NCI-H1417 treated with DMSO at 0.1 percent for 48 hours (cell line): ENCODE measurements around the gene LRRC26.
A peak's percentile ranks its signal among the peaks of the same experiment; 100 is the strongest.
"Not testable (repeated sequence)": the region's sequence is repeated elsewhere in the genome, so short reads cannot be mapped to it uniquely, and the experiment has no call there.

ENCODE experiments used
- DNase-seq: peaks from one replicate; lab custom pipeline; 2025; lab: John Stamatoyannopoulos, UW

Gene LRRC26

GRCh38 chr9:137136261-137136880 lies 33.5 kb downstream of the LRRC26 start:
- no peak for DNase-seq

- not testable (repeated sequence) for DNase-seq
These were observed 34.7 kb downstream of the LRRC26 start for GRCh38 chr9:137135154-137135553.

GRCh38 chr9:137134191-137134590 lies 35.7 kb downstream of the LRRC26 start:
- no peak for DNase-seq

- DNase-seq, result no peak
These were observed 39.6 kb downstream of the LRRC26 start for GRCh38 chr9:137130176-137130755.

GRCh38 chr9:137129456-137130175 lies 40.2 kb downstream of the LRRC26 start:
- DNase-seq, result peak; percentile 83

- no peak for DNase-seq
These were observed 40.9 kb downstream of the LRRC26 start for GRCh38 chr9:137128862-137129455.

- no peak for DNase-seq
These were observed 41.5 kb downstream of the LRRC26 start for GRCh38 chr9:137128158-137128861.

GRCh38 chr9:137127301-137128157 lies 42.3 kb downstream of the LRRC26 start:
- DNase-seq, result no peak

- no peak for DNase-seq
These were observed 43.1 kb downstream of the LRRC26 start for GRCh38 chr9:137126786-137127185.

GRCh38 chr9:137123952-137124462 lies 45.8 kb downstream of the LRRC26 start:
- DNase-seq, result not testable (repeated sequence)

GRCh38 chr9:137123468-137123837 lies 46.4 kb downstream of the LRRC26 start:
- no peak for DNase-seq

- DNase-seq, result not testable (repeated sequence)
These were observed 46.9 kb downstream of the LRRC26 start for GRCh38 chr9:137122796-137123467.

GRCh38 chr9:137121927-137122795 lies 47.7 kb downstream of the LRRC26 start:
- not testable (repeated sequence) for DNase-seq
